ENCODE data around the gene UROD.
"Not testable (repeated sequence)": the region's sequence is repeated elsewhere in the genome, so short reads cannot be mapped to it uniquely, and the experiment has no call there.

Gene UROD

DNA sequence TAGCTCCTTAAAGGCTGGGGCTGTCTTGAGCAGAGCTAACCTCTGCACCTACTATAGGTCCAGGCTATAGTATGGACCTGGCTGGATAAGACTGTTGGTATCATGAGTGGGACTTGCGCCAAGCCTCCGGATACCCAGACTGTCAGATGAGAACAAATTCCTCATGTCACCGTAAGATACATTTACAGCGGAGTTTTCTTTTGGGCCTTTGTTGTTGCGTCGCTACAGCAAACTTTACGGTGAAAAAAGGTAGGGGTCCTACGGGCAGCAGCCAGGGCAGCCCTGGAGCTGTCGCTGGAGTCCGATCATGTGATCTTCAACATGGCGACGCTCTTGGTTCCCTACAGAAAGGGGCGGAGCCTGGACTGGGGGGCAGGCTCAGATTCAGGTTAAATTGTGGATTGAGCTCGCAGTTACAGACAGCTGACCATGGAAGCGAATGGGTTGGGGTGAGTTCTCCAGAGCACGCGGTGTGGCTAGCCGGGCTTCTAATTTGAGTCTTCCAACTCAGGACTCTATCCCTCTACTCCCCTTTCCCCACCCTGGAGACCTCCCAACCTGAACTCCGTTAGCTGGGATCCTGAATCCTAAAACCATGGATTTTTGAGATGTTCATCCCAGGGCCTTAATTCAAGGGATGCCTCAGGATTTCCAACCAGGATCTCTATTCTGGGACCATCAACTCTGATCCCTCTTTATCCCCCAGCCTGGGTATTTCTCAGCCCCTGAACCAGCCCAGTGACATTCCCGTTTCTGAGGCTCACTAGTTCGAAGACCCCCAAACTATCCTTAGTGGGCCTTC lies at the start of gene UROD:
TSS of gene UROD (plus strand) at position 418 of the 802 bp plus-strand sequence. CDS start at position 430, 12 bp downstream.
- peak; percentile 95 for DNase-seq

DNA sequence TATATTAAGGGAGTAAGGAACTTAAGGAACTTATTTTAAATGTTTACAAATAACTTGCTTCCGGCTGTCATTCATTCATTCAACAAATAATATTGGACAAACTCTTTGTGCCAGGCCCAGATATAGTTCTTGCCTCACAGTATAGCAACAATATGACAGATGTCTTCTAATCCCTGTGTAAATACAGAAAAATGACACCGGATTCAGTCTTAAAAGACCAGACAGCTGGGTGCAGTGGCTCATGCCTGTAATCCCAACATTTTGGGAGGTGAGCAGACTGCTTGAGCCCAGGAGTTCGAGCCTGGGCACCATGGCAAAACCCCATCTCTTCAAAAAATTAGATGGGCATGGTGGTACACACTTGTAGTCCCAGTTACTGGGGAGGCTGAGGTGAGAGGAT lies 49.3 kb upstream of the UROD start:
- no peak for DNase-seq

DNA sequence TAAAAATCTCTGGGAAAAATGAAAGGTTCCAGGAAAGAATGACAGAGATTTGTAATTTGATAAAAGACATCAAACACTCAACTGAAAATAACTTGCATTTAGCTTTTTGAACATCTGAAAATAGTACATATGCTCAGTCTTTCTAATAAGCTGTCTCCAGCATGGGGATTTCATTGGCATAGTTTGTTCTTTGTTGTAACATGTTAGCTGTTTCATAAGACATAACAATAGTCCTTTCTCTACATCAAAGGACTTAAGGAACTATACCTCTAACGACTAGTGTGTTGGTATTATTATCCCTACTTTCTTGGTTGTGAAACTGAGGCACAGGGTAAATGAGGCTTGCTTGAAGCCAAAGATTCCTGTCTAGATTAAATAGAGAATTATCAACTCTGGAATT lies 47.7 kb upstream of the UROD start:
- no peak for DNase-seq

DNA sequence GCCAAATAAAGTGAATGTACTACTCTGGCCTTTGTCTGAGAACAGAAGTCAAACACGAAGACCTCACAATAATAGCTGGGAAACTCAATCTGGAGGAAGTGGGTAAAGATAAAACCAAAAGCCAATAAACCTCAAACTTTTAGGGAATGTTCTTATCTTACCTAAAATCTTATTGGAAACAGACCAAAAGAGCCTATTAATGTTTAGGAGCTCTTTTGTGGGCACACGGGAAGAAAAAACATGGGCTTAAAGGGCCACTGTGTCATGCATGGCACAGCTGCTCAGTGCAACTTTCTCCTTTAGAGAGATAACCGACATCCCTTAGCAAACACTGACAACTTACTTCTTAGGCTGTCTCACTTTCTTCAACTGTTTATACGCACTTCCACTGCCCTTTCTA lies 41.7 kb upstream of the UROD start:
- DNase-seq: no peak

DNA sequence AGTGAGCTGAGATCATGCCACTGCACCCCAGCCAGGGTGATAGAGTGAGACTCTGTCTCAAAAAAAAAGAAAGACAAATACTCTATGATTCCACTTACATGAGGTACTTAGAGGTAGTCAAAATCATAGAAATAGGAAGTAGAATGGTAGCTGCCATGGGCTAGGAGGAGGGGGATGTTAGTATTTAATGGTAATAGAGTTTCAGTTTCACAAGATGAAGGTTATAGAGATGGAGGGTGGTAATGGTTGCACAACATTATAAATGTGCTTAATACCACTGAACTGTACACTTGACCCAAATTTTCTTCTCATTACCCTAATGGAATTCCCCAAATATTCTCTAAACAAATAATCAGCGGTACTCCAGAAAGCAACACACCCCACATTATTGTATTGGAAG lies 38.4 kb upstream of the UROD start:
- no peak for DNase-seq

DNA sequence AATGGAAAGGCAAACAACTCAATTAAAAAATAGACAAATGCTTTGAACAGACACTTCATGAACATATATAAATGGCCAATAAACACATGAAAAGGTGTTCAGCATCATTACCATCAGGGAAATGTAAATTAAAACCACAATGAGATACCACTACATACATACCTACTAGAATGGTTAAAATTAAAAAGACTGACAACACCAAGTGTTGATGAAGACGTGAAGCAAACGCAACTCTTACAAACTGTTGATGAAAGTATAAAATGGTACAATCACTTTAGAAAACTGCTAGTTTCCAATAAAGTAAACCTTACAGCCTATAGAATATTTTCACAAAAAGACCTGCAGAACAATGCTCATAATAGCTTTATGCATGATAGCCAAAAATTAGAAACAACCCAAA lies 35.8 kb upstream of the UROD start:
- DNase-seq: no peak

DNA sequence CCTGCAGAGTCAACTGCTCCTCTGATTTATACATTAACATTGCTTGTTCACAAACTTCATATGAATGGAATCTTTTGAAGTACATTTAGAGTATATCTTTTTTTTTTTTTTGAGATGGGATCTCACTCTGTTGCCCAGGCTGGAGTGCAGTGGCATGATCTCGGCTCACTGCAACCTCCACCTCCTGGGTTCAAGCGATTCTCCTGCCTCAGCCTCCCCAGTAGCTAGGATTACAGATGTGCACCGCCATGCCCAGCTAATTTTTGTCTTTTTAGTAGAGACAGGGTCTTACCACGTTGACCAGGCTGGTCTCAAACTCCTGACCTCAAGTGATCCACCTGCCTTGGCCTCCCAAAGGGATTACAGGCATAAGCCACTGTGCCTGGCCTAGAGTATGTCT lies 34.7 kb upstream of the UROD start:
- not testable (repeated sequence) for DNase-seq

DNA sequence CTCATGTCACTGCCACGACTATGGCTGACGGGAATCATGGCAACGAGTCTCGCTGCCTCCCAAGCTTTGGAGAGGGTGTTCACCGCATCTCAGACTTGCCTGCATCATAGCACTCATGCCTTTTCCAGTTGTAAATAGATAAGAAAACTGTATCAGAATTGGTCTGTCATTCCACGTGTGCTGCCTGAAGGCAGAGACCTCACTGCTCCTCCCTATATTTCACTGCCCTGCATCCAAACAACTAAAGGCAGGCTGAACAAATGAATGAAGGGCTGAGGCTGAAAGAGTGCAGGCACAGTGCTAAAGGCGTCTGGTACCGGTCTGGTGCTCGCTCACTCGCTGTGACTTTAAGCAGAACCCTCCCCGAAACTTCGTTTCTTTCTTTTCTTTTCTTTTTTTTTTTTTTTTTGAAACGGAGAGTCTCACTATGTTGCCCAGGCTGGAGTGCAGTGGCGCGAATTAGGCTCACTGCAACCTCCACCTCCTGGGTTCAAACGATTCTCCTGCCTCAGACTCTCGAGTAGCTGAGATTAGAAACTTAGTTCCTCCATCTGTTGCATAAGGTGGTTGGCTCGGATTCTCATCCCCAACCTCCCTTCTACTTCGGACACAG lies 26.2 kb upstream of the UROD start:
- no peak for DNase-seq

DNA sequence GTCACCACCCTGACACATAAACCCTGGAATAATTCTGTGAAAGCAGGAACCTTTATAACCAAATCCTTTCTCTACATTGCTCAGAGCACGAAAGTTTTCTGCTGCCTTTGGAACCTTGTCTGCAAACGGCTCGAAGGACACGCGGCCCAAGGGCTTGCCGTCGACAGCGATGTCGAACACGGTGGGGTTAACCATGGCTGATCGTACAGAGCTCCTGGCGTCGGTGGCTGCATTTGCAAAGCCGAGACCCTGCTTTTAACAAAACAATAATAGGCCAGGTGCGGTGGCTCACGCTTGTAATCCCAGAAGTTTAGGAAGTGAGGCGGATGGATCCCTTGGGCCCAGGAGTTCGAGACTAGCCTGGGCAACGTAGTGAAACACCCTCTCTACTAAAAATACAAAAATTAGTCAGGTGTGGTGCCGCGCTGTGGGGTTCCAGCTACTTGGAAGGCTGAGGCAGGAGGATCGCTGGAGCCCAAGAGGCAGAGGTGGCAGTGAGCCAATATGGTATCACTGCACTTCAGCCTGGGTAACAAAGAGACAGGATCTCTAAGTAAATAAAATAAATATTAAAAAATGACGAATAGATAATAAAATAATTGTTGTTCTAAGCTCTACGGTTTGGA lies 23.4 kb upstream of the UROD start:
- DNase-seq: no peak

DNA sequence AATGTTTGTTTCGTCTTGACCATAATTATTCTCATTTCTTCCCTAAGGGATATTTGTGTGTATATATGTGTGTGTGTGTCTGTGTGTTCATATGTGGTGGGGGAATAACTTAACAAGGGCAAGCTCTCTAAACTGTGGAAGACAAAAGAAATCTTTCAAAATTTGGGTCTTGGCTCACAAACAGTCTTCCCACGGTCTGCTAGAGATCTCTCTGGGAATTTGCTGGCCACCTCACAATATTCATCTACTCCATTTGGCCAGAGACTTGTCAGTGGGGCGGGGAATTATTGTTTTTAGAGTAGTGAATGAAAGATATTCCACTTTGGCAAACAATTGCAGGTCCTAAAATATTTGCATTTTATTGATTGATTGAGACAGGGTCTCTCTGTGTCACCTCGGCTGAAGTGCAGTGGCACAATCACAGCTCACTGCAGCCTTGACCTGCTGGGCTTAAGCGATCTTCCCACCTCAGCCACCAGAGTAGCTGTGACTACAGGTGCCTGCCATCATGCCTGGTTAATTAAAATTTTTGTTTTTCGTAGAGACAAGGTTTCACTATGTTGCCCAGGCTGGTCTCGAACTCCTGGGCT lies 17.6 kb upstream of the UROD start:
- no peak for DNase-seq

DNA sequence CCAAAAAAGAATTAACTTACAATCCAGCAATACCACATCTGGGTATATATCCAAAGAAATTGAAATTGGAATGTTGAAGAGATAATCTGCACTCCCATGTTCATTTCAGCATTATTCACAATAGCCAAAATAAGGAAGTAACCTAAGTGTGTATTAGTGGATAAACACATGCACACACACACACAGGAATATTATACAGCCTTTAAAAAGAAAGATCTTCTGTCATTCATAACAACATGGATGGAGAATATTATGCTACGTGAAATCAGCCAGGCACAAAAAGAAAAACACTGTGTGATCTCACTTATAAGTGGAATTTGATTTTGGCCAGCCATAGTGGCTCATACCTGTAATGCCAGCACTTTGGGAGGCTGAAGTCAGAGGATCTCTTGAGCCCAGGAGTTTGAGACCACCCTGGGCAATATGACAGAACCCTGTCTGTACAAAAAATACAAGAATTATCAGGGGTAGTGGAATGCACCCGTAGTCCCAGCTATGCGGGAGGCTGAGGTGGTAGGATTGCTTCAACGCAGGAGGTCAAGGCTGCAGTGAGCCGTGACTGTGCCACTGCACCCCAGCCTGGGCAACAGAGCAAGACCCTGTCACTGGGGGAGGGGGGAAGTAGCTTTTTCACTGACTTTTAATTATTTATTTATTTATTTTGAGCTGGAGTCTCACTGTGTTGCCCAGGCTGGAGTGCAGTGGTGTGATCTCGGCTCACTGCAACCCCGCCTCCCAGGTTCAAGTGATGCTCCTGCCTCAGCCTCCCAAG lies 16.4 kb upstream of the UROD start:
- no peak for DNase-seq

DNA sequence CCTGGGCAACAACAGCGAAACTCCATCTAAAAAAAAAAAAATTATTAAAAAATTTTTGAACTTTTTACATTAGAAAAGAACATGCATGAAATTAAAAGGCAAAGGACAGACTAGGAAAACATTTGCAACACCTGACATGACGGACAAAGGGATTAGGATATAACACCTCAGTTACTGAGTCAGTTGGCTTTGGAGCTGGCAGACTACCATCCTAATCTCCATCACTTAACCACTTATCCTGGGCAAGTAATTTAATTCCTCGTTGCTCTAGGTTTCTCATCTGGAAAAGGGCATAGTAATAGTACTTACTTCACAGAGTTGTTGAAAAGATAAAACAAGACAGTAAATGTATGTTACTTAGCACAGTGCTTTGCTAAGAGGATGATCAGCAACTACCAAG lies 12.8 kb upstream of the UROD start:
- DNase-seq: no peak

DNA sequence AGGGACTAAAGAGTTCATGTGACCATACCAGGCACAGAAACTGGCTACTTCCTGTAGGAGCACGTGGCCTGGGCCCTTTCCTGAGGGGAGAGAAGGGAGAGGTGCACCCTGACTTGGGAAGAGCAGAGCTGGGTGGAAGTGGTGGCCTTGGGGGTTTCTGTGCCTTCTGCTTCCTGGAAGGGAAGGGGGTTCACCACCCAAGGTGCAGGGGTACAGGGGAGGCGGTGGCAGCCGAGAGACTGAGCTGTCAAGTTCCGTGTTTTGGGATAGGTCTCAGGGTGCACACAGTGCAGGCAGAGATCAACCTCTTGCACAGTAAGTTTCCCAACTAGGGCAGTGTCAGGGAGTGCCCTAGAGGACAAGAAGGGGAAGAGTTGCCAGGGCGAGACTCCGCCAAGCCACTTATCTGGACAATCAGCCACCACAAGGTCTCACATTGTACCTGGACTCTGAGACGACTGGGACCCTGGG lies 11.0 kb upstream of the UROD start:
- DNase-seq: no peak

DNA sequence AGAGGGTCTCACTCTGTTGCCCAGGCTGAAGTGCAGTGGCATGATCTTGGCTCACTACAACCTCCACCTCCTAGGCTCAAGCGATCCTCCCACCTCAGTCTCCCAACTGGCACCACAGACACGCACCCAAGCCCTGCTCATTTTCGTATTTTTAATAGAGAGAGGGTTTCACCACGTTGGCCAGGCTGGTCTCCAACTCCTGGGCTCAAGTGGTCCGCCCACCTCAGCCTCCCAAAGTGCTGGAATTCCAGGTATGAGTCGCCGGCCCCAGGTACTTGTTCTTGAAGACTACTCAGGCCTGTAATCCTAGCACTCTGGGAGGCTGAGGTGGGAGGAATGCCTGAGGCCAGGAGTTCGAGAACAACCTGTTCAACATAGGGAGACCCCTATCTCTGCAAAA lies 10.5 kb upstream of the UROD start:
- not testable (repeated sequence) for DNase-seq

DNA sequence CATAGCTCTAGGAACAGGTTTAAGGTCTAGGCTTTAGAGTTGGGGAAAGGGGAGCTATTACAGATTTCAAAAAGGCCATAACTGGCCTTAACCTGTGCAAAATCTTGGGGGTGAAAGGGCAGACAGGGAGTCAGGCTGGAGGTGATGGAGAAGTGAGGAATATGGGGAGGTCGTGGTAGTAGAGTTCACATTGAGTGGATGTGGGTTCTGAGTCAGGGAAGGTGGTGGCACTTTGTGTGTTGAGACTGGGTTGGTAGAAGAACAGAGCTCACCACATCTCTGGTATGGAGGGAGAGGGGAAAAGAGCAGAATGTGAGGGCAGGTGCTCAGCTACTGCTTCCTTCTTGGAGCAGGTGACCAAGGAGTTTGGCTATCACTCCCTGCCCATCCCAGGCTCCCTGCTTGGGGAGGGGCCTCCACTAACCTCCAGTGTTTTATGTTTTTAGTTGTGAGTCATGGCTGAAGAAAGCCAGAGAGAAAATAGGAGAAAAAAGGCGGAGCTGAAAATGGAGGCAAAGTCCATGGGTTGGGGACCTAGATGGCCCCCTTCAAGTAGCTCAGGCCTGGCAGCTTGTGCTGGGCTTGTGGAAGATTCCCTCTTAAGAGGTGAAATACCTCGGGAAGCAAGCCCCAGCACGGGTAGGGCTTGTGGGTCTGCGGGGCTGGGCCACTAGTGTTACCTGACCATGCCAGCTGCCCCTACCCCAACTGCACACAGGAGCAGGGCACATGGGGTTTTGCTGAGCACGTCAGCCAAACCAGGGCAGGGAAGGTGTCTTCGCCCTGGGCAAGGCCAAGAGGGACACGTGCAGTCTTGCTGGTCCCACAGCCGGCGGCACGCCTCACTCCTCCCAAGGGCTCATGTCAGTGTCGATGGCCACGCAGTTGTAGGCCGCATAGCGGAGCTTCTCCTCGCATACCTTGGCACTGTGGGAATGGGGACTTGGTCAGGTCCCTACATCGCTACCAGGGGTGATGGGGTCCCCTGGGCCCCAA lies 9.1 kb upstream of the UROD start:
- no peak for DNase-seq

DNA sequence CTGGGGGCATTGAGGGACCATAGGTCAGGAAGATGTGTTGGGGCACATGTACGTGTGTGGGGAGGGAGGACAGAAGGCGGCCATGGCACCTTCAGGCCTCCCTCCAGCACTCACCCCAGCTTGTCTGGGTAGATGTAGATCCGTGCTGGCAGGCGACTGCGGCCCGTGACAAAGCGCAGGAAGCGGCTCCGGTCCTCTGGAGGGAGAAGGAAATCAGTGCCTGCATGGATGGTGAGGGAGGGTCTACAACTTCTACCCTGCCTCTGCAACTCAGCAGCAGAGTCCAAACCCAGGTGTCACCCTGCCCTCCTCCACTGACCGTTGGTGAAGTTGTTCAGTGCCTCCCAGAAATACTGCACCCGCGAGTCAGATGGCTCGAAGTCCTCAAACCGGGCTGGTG lies 8.3 kb upstream of the UROD start:
- no peak for DNase-seq

DNA sequence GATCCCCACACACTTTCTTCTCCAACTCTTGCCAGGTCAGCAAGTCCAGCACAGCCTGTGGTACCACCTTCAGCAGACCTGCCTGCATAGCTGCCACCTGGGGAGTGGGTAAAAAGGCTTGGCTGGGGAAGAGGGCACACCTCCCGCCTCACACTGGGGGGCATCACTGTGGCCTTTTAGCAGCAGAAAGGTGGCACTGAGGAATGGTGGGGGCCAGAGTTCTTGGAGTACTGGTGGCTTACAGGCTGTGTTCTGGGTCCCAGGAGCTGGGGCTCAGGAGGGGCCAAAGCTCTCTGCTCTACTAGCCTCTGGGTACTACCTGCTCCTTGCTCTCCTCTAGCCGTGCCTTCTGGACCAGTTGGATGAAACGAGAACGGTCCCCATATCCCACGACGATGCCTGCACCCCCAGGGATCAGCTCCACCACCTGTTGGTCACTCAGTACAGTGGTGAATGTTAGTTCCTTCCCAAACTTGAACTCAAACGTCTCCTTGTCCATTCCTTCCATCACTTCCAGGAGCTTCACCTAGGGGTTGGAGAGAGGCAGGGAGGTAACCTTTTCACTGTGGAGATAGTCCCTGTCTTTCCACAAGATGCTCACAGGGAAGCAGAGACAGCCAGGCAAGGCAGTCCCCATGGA lies 7.7 kb upstream of the UROD start:
- DNase-seq: no peak

DNA sequence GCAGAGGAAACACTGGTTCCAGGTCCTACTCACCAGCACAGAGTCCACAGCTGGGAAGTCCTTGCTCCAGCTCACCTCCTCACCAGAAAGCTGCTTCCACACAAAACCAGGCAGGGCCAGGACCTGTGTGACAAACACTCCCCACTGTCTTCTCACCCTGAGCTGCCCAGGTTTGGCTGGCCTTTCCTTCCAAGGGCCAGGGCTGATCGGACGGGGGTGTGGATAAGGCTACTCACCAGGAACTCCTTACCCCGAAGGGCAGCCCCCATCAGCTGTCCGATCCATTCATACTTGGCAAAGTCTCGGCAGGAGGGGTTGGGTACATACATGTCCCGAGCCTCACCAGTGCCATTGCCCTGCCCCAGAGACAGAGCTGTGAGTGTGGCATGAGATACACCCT lies 6.3 kb upstream of the UROD start:
- DNase-seq: no peak

DNA sequence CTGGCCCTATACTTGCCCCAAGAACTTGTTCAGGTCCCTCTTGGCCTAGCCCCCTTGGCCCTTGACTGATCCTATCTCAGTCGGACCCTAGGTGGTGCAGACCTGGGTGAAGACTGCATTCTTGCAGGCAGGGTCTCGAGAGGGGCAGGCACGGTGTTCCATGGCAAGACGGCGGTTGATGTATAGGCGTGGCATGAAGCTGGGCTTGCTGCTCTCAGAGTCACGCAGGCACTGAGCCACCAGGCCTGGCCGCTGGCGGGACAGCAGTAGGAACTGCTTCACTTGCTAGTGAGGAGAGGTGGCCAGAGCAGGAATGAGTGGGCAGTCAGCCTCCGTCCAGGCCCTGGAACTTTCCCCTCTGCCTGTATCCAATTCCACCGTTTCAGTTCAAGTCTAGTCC lies 4.7 kb upstream of the UROD start:
- DNase-seq: no peak

DNA sequence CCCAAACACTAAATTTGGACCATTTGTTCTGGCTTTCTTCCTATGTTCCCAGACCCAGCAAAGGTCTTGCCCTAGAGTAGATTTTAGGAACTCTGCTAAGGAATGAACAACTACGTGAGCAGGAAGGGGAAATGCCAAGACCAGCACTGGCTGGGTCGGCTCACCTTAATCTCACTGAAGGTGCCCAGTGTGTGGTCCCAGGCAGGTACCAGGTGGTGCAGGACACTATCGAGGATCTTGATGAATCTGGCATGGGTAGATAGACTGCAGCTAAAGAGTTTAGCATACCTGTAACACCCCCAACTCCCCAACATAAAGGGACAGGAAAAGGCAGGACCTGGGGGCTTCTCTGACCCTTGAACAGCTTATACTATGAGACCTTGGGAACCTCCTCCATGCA lies 4.0 kb upstream of the UROD start:
- DNase-seq: no peak

DNA sequence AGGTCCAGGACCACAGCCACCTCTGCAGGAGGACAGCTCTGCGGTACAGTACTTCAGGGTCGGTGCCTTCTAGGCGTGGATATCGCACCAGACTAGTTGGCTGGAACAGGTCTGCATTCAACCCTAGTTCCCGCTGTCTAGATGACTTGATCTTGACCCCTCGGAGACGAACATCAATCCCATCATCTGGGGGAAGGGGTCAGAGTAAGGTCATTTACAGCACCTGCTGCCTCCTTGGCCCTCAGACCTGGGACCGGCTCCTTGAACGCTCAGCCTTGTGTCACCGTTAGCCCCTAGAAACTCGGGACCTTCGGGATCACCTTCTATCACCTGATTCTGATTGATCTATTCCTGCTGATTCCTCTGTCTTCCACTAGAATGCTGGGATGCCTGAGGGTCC lies 3.5 kb upstream of the UROD start:
- no peak for DNase-seq
